OCI-M1 (cell line): Measurements from ENCODE around the gene SRSF3.
"Not testable (repeated sequence)": the region's sequence is repeated elsewhere in the genome, so short reads cannot be mapped to it uniquely, and the experiment has no call there.

ENCODE experiments used
- DNase-seq: peaks from one replicate; lab custom pipeline; 2025; lab: John Stamatoyannopoulos, UW

SRSF3 gene

DNA sequence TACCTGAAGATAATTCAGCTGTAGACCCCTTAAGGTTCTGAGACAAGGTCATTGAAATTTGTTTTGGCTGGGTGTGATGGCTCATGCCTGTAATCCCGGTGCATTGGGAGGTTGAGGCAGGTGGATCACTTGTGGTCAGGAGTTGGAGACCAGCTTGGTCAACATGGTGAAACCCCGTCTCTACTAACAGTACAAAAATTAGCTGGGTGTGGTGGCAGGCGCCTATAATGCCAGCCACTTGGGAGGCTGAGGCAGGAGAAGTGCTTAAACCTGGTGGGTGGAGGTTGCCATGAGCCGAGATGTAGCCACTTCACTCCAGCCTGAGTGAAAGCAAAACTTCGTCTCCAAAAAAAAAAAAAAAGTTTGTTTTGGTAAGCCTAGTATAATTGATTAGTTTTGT, 11.0 kb downstream of the SRSF3 start:
- no peak for DNase-seq

DNA sequence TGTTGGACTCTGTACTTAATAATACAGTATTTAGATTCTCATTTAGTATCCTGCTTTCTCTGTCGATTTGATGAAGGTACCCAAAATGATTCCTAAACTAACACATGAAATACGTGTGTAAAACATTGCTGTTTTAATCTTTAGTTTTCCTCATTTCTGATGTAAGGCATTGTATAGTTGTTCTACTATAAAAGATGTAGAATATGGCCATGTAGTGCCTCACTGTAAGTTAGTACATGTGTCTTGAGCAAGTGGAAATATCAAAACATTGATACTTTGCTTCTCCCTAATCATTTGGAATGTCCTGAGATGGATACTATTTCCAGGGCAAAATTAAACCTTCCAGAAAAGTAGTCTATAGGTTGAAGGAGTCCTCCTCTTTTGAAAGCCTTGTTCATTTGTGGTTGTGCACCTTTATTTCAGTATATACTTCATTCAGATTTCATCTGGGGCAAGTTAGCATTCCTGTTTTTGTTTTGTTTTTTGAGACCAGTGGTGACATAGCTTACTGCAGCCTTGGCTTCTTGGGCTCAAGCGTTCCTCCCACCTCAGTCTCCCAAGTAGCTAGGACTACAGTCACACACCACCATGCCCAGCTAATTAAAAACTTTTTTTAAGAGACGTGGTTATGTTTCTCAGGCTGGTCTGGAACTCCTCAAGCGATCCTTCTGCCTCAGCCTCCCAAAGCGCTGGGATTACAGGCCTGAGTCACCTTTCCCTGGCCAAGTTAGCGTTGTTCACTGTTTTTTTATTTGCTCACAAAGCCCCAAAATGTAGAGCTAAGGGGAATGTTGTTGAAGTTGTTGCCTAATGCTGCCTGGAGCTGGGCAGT, 11.6 kb downstream of the SRSF3 start:
- no peak for DNase-seq

DNA sequence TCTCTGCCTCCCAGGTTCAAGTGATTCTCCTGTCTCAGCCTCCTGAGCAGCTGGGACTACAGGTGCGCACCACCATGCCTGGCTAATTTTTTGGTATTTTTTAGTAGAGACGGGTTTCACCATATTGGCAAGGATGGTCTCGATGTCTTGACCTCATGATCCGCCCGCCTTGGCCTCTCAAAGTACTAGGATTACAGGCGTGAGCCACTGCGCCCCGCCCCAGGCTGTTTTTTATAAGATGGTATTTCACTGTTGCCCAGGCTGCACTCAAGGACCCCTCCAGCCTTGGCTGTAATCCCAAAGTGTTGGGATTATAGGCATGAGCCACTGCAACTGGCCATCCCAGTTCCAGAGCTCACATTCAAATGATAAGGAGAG, 13.1 kb downstream of the SRSF3 start:
- not testable (repeated sequence) for DNase-seq

DNA sequence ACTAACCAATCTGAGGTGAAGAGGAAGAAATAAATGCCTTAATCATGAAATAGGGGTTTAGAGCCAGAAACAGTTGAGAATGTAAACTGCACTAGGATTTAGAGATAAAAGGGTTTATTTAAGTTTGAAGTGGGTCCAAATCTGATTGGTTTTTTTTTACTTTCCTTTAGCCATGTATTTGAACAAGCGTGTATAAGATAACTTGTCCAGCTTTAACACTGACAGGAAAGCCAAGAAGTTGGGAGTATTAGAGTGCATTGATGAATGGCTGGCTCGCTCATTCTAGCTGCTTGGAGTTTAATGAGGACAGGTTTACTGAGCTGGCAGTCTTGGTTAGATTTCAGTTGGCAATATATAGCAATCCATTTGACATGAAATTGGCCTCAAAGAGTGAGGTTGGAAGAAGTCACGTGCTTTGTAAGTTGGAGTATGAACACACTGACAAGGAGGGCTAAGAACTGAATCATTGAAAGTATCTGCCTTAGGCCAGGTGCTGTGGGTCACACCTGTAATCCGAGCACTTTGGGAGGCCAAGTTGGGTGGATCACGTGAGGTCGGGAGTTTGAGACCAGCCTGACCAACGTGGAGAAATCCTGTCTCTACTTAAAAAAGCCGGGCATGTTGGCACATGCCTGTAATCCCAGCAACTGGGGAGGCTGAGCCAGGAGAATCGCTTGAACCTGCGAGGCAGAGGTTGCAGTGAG, 13.7 kb downstream of the SRSF3 start:
- no peak for DNase-seq

DNA sequence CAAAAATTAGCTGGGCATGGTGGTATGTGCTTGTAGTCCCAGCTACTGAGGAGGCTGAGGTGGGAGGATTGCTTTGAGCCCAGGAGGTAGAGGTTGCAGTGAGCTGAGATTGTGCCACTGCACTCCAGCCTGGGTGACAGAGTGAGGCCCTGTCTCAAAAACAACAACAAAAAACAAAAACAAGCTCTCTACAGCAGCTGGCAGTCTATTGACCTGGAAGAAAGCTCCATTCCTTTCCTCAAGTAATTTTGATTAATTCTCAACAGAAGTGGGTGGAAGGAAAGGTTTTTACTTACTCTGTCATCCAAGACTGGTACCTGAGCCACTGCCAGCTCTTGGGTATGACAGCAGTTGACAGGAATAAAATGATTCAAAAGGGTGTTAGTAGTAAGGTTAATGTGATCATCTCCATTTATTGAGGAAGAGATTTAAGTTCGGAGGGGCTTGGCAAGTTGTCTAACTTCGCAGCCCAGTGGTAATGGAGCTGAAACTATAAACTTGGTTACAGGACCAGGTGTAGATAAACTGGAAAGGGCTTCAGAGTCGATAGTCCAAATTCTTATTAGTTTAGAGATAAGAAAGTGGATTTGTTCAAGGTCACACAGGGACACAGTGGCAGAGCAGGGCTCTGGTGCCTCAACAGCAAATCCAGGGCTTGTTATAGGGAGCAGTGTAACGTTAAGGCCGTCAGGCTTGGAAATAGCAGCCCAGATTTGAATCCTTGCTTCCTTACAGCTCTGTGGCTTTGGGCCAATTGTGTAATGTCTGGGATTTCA, 14.8 kb downstream of the SRSF3 start:
- DNase-seq: no peak

DNA sequence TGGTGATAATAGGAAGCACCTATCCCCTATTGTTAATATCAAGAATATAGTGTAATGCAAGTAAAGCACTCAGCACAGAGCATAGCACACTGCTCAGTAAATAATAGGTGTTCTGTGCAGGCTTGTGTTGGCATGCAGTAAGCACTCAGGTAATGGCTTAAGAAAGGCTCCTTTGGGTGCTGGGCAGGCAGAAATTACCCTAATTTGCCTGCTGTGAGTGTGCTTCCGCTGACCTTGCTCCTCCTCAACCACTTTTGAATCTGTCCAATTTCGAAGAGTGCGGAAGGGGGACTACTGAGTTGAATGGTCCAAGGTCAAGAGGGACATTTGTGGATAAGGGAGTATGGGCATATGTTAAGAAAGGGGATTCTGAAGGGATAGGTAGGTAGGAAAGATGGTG, 15.4 kb downstream of the SRSF3 start:
- DNase-seq: no peak

DNA sequence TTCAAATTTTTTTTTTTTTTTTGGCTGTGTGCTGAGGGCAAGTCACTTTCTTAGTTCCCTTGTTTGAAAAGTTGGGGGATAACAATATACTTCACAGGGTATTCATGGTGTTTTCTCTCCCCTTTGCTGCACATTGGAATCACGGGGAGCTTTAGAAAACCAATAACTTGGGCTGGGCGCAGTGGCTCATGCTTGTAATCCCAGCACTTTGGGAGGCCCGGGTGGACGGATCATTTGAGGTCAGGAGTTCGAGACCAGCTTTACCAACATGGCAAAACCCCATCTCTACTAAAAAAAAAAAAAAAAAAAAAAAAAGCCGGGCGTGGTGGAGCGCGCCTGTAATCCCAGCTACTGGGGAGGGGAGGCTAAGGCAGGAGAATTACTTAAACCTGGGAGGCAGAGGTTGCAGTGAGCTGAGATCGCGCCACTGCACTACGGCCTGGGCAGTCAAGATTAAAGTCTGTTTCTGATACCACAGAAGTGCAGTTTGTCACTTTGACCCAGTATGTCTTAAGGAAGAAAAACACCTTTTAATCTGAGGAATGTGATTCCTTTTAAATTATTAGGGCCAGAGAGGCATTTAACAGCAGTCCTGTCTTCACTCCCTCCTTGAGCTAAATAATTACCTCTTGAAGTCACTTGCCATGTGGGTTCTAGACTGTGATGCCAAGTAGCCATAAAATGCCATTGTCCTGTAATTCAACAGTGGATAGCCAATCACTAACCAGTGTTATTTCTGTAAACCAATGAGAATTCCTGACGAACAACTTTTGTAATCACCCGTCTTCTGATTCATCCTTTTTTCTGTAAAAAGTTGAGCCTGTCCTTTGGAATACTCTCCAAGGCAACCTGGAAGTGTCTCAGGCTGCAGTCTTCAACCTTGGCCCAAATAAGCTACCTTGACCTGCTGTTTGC, 16.1 kb downstream of the SRSF3 start:
- no peak for DNase-seq

DNA sequence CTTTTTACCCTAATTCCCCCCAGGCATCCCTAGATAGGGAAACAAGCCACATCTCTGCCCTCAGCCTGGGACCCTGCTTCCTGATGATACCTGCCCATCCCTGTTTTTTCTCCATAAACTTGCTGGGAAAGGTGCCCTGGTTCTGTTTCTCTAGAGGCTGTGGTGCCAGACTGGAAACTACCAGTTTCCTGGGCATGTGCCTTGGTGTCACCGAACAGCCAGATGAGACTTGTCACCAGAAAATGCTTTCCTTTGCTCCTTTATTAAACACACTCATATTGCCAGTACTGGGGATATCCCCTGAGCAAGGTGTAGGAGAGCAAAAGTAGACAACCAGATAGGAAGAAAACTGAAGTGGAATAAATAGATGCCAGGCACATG, 16.8 kb downstream of the SRSF3 start:
- DNase-seq: no peak

DNA sequence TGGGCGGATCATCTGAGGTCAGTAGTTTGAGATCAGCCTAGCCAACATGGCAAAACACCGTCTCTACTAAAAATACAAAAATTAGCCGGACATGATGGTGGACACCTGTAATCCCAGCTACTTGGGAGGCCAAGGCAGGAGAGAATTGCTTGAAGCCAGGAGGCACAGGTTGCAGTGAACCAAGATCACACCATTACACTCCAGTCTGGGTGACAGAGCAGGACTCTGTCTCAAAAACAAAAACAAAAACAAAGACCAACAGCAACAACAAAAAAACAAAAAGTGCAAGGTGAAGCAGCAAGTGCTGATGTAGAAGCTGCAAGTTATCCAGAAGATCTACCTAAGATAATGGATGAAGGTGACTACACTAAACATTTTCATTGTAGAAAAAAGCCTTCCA, 17.5 kb downstream of the SRSF3 start:
- DNase-seq: not testable (repeated sequence)

DNA sequence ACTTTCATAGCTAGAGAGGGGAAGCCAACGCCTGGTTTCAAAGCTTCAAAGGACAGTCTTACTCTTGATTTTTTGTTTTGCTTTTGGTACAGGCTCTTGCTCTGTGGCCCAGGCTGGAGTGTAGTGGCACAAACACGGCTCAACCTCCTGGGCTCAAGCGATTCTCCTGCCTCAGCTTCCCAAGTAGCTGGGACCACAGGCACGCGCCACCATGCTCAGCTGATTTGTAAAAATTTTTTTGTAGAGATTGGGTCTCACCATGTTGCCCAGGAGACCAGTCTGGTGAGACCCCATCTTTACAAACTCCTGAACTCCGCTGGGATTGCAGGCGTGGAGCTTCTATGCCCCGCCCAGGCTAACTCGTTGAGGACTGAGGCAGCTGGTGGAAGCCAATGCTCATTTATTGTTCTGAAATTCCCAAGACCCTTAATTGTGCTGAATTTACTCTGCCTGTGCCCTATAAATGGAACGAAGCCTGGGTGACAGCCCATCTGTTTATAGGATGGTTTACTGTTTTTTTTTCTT, 18.0 kb downstream of the SRSF3 start:
- DNase-seq: no peak

DNA sequence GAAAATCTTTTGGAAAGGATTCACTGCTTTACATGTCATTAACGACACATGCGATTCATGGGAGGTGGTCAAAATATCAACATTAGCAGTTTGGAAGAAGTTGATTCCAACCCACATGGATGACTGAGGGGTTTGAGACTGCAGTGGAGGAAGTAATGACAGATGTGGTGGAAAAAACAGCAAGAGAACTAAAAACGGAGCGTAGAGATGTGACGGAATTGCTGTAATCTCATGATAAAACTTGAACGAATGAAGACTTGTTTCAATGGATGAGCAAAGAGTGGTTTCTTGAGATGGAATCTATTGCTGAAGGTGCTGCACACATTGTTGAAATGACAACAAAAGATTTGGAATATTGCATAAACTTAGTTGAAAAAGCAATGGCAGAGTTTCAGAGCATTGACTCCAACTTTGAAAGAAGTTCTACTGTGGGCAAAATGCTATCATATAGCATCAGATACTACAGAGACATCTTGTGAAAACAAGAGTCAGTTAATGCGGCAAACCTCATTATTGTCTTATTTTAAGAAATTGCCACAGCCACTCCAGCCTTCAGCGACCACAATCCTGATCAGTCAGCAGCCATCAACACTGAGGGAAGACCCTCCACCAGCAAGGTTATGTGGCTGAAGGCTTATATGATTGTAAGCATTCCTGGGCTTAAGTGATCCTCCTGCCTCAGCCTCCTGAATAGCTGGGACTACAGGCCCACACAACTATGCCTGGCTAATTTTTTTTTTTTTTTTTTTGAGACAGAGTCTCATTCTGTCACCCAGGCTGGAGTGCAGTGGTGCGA, 19.2 kb downstream of the SRSF3 start:
- DNase-seq: no peak

DNA sequence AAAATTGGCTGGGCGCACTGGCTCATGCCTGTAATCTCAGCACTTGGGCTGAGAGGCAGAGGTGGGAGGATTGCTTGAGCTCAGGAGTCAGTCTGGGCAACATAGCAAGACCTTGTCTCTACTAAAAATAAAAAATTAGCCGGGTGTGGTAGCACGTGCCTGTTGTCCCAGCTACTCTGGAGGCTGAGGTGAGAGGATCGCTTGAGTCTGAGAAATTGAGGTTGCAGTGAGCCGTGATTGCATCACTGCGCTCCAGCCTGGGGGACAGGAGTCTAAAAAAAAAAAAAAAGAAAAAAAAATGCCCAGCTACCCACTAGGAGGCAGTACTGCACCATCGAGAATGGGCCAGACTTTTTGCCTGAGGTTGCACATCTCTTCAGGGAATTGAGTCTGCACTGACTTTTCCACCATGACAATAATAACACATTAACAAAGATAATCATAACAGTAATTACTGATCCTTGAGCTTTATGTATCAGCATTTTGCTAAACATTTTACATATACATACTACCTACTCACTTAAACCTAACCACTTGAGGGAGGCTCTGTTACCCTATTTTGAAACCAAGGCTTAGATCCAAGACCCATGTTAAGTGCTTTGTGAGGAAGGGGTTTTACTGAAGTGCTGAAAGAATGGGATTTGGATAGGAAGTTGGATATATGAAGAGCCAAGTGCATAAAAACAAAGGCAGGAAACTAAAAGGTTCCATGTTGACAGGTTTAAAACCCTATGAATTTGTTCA, 21.0 kb downstream of the SRSF3 start:
- peak; percentile 81 for DNase-seq

DNA sequence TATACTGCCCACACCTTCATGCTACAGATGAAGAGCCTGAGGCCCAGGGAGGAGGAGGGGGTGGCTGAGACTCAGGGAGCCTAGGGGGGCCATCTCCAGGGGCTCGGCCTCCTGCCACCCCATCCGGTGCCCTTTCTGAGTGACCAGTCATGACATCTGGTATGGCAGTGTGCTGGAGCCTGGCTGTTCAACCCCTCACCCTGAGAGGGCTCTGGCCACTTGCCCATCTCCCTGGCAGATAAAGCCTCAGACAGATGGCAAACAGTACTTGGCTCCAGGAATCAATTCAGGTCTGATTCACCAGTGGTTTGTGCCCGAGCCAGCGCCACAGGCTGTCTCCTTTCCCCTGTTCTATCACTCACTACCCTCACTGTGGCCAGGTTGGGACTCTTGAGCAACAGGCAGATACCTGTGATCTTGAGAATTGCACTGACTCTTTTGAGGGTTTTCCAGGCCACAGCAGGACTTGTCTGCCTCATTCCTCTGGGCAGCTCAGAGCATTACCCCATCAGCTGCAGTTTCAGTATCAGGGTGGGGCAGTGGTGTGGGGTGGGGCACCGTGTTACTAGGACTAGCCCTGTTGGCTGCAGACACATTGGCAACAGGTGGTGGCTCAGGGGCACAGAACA, 22.8 kb downstream of the SRSF3 start:
- no peak for DNase-seq

DNA sequence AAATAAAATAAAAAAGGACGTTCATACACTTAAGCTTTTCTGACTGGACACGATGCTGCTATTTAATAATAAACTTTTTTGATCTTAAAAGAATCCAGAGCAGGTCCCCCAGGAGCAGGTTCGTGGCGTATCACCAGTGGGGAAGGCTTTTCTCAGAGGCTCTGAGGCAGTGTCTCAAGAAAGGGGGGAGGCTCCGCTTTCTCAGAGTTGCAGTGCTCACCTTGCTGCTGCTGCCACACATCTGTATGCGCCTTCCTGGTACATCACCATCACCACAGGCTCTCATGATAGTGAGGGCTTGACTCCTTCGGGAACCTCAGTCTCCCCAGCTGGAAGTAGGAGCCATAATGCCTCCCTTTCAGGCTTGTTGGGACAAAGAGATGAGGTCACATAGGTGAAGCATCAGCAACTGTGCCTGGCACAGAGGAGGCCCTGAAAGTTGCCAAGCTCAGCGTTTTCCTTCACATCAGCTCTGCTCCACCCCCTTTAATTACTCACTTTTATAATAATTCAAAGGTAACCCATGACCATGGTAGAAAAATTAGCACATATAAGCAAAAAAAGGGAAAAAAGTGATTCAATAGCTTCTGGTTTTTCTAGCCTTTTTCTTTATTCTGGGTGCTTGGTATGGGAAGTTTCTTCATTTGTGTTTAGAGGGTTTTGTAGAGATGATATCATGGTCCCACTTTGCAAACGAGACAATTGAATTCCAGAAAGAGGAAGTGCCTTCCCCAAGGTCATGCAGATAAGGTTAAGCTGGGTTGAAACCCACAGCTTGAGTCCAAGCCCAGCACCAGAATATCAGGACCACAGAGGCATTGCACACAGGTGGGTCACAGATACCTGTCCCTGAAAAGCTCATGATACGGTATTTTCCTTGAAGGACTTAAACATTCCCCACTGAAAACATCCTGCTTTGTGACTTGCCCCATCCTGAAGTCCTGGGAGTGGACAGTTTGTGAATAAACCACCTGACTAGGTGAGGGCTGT, 24.5 kb downstream of the SRSF3 start:
- peak; percentile 88 for DNase-seq

DNA sequence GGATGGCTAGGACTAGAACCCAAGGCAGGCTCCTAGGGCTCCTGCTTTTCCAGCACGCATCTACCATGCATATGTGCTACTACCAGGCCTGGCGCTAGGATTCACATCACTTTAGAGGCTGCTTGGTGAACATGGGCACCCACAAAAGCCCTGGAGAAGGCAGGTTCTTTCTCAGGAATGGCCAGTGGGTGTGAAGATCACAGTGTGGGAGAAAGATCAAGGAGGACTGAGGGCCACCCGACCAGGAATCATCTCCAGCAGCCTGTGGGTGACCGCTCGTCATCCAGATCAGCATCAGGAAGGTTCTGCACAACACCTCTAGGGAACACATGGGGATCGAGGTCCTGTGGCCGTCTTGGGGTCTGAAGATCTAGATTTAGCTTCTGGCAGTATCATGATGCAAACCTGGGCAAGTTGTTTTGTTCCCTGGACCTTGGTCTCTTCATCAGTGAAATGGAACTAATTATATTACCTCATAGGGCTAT, 27.3 kb downstream of the SRSF3 start:
- no peak for DNase-seq

DNA sequence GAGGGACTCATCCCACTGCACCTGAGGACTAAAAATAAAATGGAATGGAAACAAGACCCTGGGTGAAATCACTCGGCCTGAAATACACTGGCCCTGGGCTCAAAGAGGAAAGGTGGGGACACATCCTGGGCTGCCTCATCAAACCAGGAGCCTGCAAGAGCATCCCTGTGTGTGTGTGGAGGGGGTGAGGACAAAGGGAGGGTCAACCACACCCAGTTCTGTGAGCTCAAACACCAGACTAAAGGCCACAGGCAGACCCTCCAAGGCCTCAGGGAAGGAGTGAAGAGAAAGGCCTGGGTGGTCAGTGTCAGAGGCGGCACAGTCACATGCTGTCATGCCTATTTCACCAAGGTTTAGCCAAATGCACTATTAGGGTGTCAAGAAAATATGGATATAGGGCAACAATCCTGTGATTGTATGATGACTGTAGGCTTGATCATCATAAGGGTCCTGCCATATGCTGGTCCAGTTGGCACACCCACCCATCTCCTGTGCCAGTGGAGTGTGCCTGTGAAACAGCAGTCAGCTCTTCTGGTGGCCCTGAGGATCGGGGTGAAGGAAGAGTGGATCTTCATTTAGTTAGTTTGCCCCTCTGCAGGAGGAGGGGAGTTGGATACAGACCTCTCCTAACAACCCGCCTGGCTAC, 28.9 kb downstream of the SRSF3 start:
- DNase-seq: no peak
